Endothelial cell (in vitro differentiated cells): Measurements from ENCODE around the gene GDF7. TPM values are rescaled to one million over a fixed set of nuclear protein-coding genes. Genes with fewer than 3 reads are reported as not detected.

ENCODE experiments used
- DNase-seq: peaks from one replicate; pipeline ENCODE4 v3.0.0; 2021; ENCODE audit warnings: low spot score
- H3K27ac Mint-ChIP-seq: one replicate; pipeline ENCODE4 v1.8.0; 2021; ENCODE audit warnings: mixed read lengths, inconsistent platforms; ENCODE audit not compliant: unreplicated experiment
- H3K27me3 Mint-ChIP-seq: one replicate; pipeline ENCODE4 v1.8.0; 2021; ENCODE audit warnings: mild to moderate bottlenecking, moderate library complexity, mixed read lengths, inconsistent platforms; ENCODE audit not compliant: unreplicated experiment
- H3K36me3 Mint-ChIP-seq: one replicate; pipeline ENCODE4 v1.8.0; 2021; ENCODE audit warnings: mild to moderate bottlenecking, low read depth, mixed read lengths, inconsistent platforms; ENCODE audit not compliant: unreplicated experiment
- H3K4me1 Mint-ChIP-seq: one replicate; pipeline ENCODE4 v1.8.0; 2021; ENCODE audit warnings: mild to moderate bottlenecking, mixed read lengths, inconsistent platforms; ENCODE audit not compliant: unreplicated experiment
- H3K4me3 Mint-ChIP-seq: one replicate; pipeline ENCODE4 v1.8.0; 2021; ENCODE audit warnings: mild to moderate bottlenecking, mixed read lengths, inconsistent platforms; ENCODE audit not compliant: unreplicated experiment
- H3K9me3 Mint-ChIP-seq: one replicate; pipeline ENCODE4 v1.8.0; 2021; ENCODE audit warnings: mixed read lengths, inconsistent platforms; ENCODE audit not compliant: unreplicated experiment
- CTCF ChIP-seq: fragments of 200-600 bp; sonication (generic); IDR thresholded peaks from one replicate; pipeline ENCODE4 v1.5.0; 2021; ENCODE audit warnings: antibody characterized with exemption; ENCODE audit not compliant: unreplicated experiment
- total RNA-seq: library from RNA; stranded (reverse); fragmentation: NEBNext Ultra II Directional; extraction: Animal tissue kit (Norgen Biotek cat#: 25700); gene quantifications from one replicate; pipeline ENCODE4 v1.2.1, GENCODE V29; 2021; ENCODE audit not compliant: unreplicated experiment

The GDF7 gene
- total RNA-seq, 1 donor from 2014 or later: 11.2 TPM

DNA sequence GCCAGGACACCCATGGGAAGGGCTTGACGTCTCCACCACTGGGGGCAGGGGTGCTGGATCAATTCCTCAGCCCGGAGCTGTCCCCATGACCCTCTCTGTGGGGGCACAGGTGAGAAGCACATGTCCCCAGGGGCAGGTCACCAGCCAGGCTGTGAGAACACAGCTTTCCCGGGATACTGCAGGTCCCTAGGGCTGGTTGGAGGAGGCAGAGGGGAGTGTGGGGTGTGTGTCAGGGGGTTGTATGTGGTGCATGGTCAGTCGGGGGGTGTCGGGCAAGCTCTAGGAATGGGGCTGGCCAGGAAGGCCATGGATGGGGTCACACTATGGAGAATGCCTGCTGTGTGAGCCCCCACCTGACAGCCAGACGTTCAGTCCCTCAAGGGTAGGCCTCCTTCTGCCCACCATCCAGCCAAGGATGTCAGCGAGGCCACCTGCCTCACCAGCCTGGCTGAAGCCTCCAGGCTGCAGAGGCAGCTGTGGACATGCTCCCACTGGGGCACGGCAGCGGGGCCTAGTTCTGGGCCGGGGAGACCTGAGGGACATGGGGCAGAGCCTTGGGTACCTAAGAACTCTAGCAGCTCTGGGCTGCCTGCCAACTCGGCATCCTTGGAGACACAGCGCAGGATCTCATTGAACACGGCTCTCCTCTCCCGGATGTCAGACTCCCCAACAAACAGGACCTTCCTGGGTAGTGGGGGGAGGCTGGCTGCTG, 26.4 kb upstream of the GDF7 start:
- Mint-ChIP-seq H3K27me3 (peaks cover 9% of the 10 kb centered on the region), H3K36me3 (peaks cover 41% of the 10 kb centered on the region), H3K27ac (no peak overlapping the region), H3K4me3 (peak overlapping the region; percentile 42), H3K9me3 (no peaks in the 10 kb centered on the region), H3K4me1 (peaks cover under 1% of the 10 kb centered on the region)
- no peak for TF ChIP-seq CTCF
- no peak for DNase-seq

DNA sequence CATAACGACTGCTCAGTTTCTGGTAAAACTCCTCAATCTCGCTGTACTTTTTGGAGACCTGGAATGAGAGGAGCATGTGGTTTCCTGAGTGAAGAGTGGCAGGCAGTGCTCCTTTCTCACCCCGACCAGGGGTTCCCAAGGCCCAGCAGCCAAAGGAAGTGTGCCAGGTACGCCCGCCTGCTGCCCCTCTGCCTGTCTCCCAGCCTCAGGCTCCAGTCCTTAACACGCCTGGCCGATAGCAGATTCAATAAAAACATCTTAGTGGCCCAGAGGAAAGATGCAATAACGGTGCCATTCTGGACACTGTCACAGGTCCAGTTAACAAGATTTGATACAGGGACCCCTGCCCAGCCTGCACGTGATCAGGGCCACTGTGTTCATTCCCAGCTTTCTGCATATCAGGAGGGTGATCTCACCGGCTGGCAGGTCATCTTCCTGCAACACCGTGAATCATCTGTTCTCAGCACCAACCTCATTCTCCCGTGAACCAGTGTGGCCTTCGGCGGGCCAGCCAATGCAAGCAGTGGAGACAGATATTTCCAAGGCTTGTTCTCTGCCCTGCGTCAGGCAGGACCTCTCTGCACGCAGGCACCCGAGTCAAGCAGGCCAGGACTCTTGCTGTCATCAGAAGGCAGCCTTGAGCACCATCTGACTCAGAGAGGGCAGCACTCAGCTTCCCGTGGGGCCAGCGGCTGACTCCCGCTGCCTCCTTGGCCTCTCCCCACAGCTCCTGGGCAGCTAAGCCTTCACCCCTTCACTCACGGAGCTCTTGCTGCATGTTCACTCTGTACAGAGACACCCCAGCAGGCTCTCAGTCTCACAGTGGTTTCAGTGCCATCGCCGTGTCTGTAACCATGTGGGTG, 25.6 kb upstream of the GDF7 start:
- Mint-ChIP-seq H3K4me3 (peak overlapping the region; percentile 42), H3K4me1 (no peaks in the 10 kb centered on the region), H3K9me3 (no peaks in the 10 kb centered on the region), H3K27ac (no peak overlapping the region), H3K27me3 (peaks cover 9% of the 10 kb centered on the region), H3K36me3 (peaks cover 41% of the 10 kb centered on the region)
- no peak for DNase-seq
- TF ChIP-seq CTCF: no peak

- Mint-ChIP-seq H3K4me1 (no peaks in the 10 kb centered on the region), H3K27ac (no peak overlapping the region), H3K27me3 (peaks cover 9% of the 10 kb centered on the region), H3K36me3 (peaks cover 41% of the 10 kb centered on the region), H3K9me3 (no peaks in the 10 kb centered on the region), H3K4me3 (peak overlapping the region; percentile 22)
- peak; percentile 95 for TF ChIP-seq CTCF
- peak; percentile 93 for DNase-seq
Measured at GRCh38 chr2:20642055-20642971, 24.6 kb upstream of the GDF7 start.

DNA sequence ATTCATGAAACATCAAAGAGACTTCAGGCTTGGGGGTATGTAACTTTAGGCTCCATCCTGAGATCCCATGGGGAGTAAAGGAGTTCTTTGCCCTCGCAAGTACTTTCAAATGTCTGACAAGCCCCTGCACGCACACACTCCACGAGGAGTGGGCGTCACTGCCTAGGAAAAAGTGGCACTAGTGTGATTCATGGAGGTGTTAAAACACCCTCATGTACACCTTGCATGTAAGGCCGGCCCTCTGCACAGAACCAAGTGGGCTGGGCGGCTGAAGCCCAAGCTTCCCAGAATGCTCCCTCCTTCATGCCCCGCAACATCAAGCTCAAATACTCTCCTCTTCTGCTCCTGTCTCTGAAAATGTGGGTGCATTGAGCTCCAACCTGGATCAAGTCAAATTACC, 23.9 kb upstream of the GDF7 start:
- no peak for DNase-seq
- peaks cover 43% of the 10 kb centered on the region for H3K36me3 Mint-ChIP-seq
- H3K4me3 Mint-ChIP-seq: no peak overlapping the region

More for the DNA sequence above, 23.9 kb upstream of the GDF7 start:
- Mint-ChIP-seq H3K9me3 (no peaks in the 10 kb centered on the region), H3K27me3 (peaks cover 9% of the 10 kb centered on the region), H3K27ac (no peak overlapping the region), H3K4me1 (no peaks in the 10 kb centered on the region)
- no peak for TF ChIP-seq CTCF
